HepG2 (cell line): Measurements from ENCODE around the gene MB21D2.

ENCODE experiments used
- EHMT2 ChIP-seq: fragments of 200-600 bp; sonication (generic); IDR thresholded peaks from 2 replicates; pipeline ENCODE4 v1.7.0; 2017; ENCODE audit warnings: antibody characterized with exemption, low read depth, low read length, borderline replicate concordance
- FOXM1 ChIP-seq: sonication (generic); formaldehyde crosslinking; IDR thresholded peaks from 2 replicates; pipeline ENCODE4 v1.5.0; 2020; ENCODE audit warnings: missing genetic modification reagents
- PHF21A ChIP-seq: sonication (generic); formaldehyde crosslinking; IDR thresholded peaks from 2 replicates; pipeline ENCODE4 v1.5.0; 2020; ENCODE audit warnings: mild to moderate bottlenecking, missing genetic modification reagents
- PHF8 ChIP-seq: sonication (generic); formaldehyde crosslinking; IDR thresholded peaks from 2 replicates; pipeline ENCODE4 v1.5.0; 2020; ENCODE audit warnings: missing genetic modification reagents
- POLR2A ChIP-seq, 2 experiments: IDR thresholded peaks; 2 replicates each; pipeline ENCODE4 v1.6.1; 2011; ENCODE audit warnings: low read depth in 2 of 2, low read length in 2 of 2, mild to moderate bottlenecking in 1 of 2, moderate library complexity in 1 of 2; ENCODE audit not compliant: insufficient read depth in 1 of 2
- RNF2 ChIP-seq: fragments of 450-650 bp; conservative IDR thresholded peaks from 2 replicates; pipeline ENCODE4 v1.6.1; 2016; ENCODE audit warnings: low read depth
- ZNF143 ChIP-seq: sonication (generic); formaldehyde crosslinking; IDR thresholded peaks from 2 replicates; pipeline ENCODE4 v1.4.0; 2020; ENCODE audit warnings: missing genetic modification reagents
- TF ChIP-seq, protein P1 (sequence below): IDR thresholded peaks from 2 replicates; pipeline ENCODE4 v1.6.1; 2012; ENCODE audit warnings: inconsistent platforms
- TF ChIP-seq, protein P2 (sequence below): sonication (generic); formaldehyde crosslinking; IDR thresholded peaks from 2 replicates; pipeline ENCODE4 v1.5.0; 2020; ENCODE audit warnings: mild to moderate bottlenecking, missing genetic modification reagents, moderate library complexity

DNA sequence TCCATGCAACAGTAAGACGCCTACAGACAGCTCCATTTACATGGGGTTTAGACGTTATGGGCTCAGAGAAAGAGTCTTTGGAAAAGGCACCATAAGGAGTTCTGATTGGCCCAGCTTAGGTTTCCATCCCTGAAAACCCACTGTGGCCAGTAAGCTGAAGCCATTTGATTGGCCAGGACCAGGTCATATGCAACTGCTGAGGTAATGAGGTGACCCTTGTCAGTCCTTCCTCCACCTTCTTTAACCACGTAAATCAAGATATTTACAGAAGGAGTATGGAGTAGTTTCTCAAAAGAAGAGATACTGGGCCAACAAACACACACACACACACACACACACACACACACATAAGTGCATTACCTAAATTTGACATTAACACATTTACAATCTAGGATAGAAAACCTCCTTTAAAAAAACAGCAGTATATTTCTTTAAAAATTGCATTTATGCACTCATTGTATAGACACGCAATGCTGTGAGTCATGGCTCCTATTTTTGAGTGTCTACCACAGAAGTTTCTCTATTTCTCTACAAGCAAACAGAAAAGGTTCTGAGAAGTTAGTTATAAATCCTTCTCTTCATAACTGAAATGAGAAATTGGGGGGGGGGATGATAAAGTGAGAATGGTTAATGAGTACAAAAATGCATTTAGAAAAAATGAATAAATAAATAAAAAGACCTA is 16.3 kb upstream of the MB21D2 start:
- TF ChIP-seq, protein P1, sequence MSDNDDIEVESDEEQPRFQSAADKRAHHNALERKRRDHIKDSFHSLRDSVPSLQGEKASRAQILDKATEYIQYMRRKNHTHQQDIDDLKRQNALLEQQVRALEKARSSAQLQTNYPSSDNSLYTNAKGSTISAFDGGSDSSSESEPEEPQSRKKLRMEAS: no peak
- no peak for TF ChIP-seq RNF2
- TF ChIP-seq ZNF143 (CRISPR knock-in tag): no peak
- no peak for TF ChIP-seq PHF21A (CRISPR knock-in tag)
- no peak for TF ChIP-seq POLR2A (IDR thresholded peaks at IDR 0.05; ENCODE audit: insufficient read depth in 1 of 2, low read depth in 2 of 2, low read length in 2 of 2)
- TF ChIP-seq, protein P2, sequence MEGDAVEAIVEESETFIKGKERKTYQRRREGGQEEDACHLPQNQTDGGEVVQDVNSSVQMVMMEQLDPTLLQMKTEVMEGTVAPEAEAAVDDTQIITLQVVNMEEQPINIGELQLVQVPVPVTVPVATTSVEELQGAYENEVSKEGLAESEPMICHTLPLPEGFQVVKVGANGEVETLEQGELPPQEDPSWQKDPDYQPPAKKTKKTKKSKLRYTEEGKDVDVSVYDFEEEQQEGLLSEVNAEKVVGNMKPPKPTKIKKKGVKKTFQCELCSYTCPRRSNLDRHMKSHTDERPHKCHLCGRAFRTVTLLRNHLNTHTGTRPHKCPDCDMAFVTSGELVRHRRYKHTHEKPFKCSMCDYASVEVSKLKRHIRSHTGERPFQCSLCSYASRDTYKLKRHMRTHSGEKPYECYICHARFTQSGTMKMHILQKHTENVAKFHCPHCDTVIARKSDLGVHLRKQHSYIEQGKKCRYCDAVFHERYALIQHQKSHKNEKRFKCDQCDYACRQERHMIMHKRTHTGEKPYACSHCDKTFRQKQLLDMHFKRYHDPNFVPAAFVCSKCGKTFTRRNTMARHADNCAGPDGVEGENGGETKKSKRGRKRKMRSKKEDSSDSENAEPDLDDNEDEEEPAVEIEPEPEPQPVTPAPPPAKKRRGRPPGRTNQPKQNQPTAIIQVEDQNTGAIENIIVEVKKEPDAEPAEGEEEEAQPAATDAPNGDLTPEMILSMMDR (CRISPR knock-in tag): no peak
- TF ChIP-seq PHF8 (CRISPR knock-in tag): no peak
- TF ChIP-seq EHMT2: no peak
- TF ChIP-seq FOXM1: no peak
